H1 (cell line): ENCODE data around the gene MRPS15. TPM values are rescaled to one million over a fixed set of nuclear protein-coding genes. Genes with fewer than 3 reads are reported as not detected.

Source experiments
- CTBP2 ChIP-seq: IDR thresholded peaks from 2 replicates; pipeline ENCODE4 v1.7.0; 2011; ENCODE audit warnings: borderline replicate concordance, mild to moderate bottlenecking, moderate library complexity, mixed read lengths, low read length; ENCODE audit not compliant: insufficient read depth, insufficient read length
- RBBP5 ChIP-seq: IDR thresholded peaks from 2 replicates; pipeline ENCODE4 v1.7.1; 2012; ENCODE audit warnings: low read depth, mild to moderate bottlenecking, inconsistent platforms, low read length, moderate library complexity, borderline replicate concordance
- RFX5 ChIP-seq: IDR thresholded peaks from 2 replicates; pipeline ENCODE4 v1.6.1; 2011; ENCODE audit warnings: low read depth, low read length, improper control_type of control experiment, borderline replicate concordance
- YY1 ChIP-seq: IDR thresholded peaks from 2 replicates; pipeline ENCODE4 v1.6.1; 2011; ENCODE audit warnings: low read depth, mild to moderate bottlenecking, low read length
- polyA plus RNA-seq, 7 experiments: library from polyadenylated mRNA; depleted of rRNA in 3 of 7; stranded (reverse) in 5 of 7; unstranded in 2 of 7; fragments of >200 nt in 5 of 7; fragments of 200-250 nt in 2 of 7; gene quantifications; 1 replicate in 5 of 7; 2 replicates in 1 of 7; 4 replicates in 1 of 7; pipeline versions ENCODE4 v1.2.1 to v1.2.3, GENCODE V29; 2011 to 2013; ENCODE audit warnings: missing spikeins in 2 of 7, mixed read lengths in 2 of 7
- total RNA-seq: library from RNA; stranded (reverse); fragmentation: NEBNext Ultra II Directional; extraction: Animal tissue kit (Norgen Biotek cat#: 25700); gene quantifications from 2 replicates; pipeline ENCODE4 v1.2.1, GENCODE V29; 2021

MRPS15 gene
- total and polyA plus RNA-seq, 2 of the 8 experiments (the other 6 are each of a cell fraction or from before 2014, with no cell fraction given): 53.6 to 129 TPM

GRCh38 chr1:36425791-36426190 lies 38.4 kb downstream of the MRPS15 start (continued):
- no peak for TF ChIP-seq CTBP2
- TF ChIP-seq RFX5: no peak
- TF ChIP-seq RBBP5: no peak
- TF ChIP-seq YY1: no peak
- TF ChIP-seq, all 59 proteins: peak for 0
